Osteoblast (primary cell): ENCODE measurements around the gene PFKP. TPM values are rescaled to one million over a fixed set of nuclear protein-coding genes. Genes with fewer than 3 reads are reported as not detected.
A peak's percentile ranks its signal among the peaks of the same experiment; 100 is the strongest.

Source experiments
- DNase-seq: peaks from one replicate; pipeline ENCODE4 v3.0.0; 2011; ENCODE audit warnings: low spot score, mixed read lengths; ENCODE audit not compliant: insufficient read length; ENCODE audit errors: missing footprints
- H2AFZ ChIP-seq: 2 replicates; pipeline ENCODE4 v1.6.0; 2011; ENCODE audit warnings: mild to moderate bottlenecking, low read length
- H3K27ac ChIP-seq: 2 replicates; pipeline ENCODE4 v1.5.1; 2011; ENCODE audit warnings: mild to moderate bottlenecking, low read depth, low read length, moderate library complexity
- H3K27me3 ChIP-seq: 2 replicates; pipeline ENCODE4 v1.6.0; 2012; ENCODE audit warnings: mild to moderate bottlenecking, control low read depth, inconsistent platforms, low read length, moderate library complexity; ENCODE audit not compliant: insufficient read depth
- H3K36me3 ChIP-seq: 2 replicates; pipeline ENCODE4 v1.5.1; 2011; ENCODE audit warnings: mild to moderate bottlenecking, low read length, control low read depth, moderate library complexity; ENCODE audit not compliant: insufficient read depth
- H3K4me1 ChIP-seq: 2 replicates; pipeline ENCODE4 v1.5.1; 2011; ENCODE audit warnings: mild to moderate bottlenecking, low read length, control low read depth, moderate library complexity; ENCODE audit not compliant: insufficient read depth
- H3K4me2 ChIP-seq: 2 replicates; pipeline ENCODE4 v1.6.0; 2011; ENCODE audit warnings: mild to moderate bottlenecking, low read length; ENCODE audit not compliant: insufficient read depth
- H3K4me3 ChIP-seq: fragments of 200-600 bp; sonication (generic); 3 replicates; pipeline ENCODE4 v1.5.1; 2012; ENCODE audit warnings: mild to moderate bottlenecking, low read length, inconsistent platforms; ENCODE audit not compliant: insufficient read depth
- H3K79me2 ChIP-seq: 2 replicates; pipeline ENCODE4 v1.6.0; 2012; ENCODE audit warnings: mild to moderate bottlenecking, low read length, control low read depth, inconsistent platforms; ENCODE audit not compliant: insufficient read depth
- H3K9me3 ChIP-seq: 2 replicates; pipeline ENCODE4 v1.5.1; 2011; ENCODE audit warnings: low read depth, low read length, control low read depth
- H4K20me1 ChIP-seq: 2 replicates; pipeline ENCODE4 v1.6.0; 2012; ENCODE audit warnings: mild to moderate bottlenecking, low read length, control low read depth; ENCODE audit not compliant: insufficient read depth
- CTCF ChIP-seq: IDR thresholded peaks from 2 replicates; pipeline ENCODE4 v1.5.1; 2011; ENCODE audit warnings: mild to moderate bottlenecking, low read depth, low read length, moderate library complexity; ENCODE audit errors: extremely low read depth
- total RNA-seq: library from RNA; depleted of rRNA; stranded (reverse); fragments of >200 nt; gene quantifications from 2 replicates; pipeline ENCODE4 v1.2.3, GENCODE V29; 2012

Gene PFKP
- total RNA-seq, 1 donor = 80.0 TPM

DNA sequence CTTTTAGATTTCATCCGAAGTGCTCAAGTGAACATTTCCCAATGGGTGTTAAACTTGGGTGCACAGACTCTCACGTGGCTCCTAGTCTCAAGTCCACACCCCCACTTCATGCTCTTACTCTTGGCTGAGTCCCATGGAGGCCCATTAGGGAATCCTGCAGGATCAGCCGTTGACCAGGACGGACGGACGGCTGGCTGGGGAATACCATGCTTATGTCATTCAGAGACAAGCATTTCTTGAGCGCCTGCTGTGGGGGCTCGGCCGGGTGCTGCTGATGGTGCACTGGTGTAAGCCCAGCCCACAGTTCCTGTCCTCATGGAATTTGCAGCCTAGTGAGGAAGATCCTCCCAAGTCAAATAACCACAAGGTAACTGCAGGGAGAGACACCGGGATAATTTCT is 60.6 kb downstream of the PFKP start:
- Histone ChIP-seq H3K4me2 (no peak overlapping the region), H3K4me1 (no peaks in the 10 kb centered on the region), H3K27me3 (no peaks in the 10 kb centered on the region), H3K9me3 (no peaks in the 10 kb centered on the region), H4K20me1 (peaks cover 5% of the 10 kb centered on the region), H3K36me3 (peaks cover 63% of the 10 kb centered on the region), H2AFZ (no peak overlapping the region), H3K79me2 (peaks cover 8% of the 10 kb centered on the region), H3K27ac (no peak overlapping the region), H3K4me3 (no peak overlapping the region)
- peak; percentile 66 for DNase-seq
- no peak for TF ChIP-seq CTCF

GRCh38 chr10:3128379-3129130 is 61.2 kb downstream of the PFKP start:
- no peaks in the 10 kb centered on the region for H3K27me3 ChIP-seq
- no peaks in the 10 kb centered on the region for H3K9me3 ChIP-seq
- no peak overlapping the region for H3K4me2 ChIP-seq
- no peak overlapping the region for H3K27ac ChIP-seq
- H3K4me3 ChIP-seq = no peak overlapping the region
- no peaks in the 10 kb centered on the region for H3K4me1 ChIP-seq
- no peak overlapping the region for H2AFZ ChIP-seq
- H3K79me2 ChIP-seq = peaks cover 6% of the 10 kb centered on the region
- no peak for TF ChIP-seq CTCF
- H3K36me3 ChIP-seq = peaks cover 62% of the 10 kb centered on the region
- peak; percentile 78 for DNase-seq
- peaks cover 3% of the 10 kb centered on the region for H4K20me1 ChIP-seq

DNA sequence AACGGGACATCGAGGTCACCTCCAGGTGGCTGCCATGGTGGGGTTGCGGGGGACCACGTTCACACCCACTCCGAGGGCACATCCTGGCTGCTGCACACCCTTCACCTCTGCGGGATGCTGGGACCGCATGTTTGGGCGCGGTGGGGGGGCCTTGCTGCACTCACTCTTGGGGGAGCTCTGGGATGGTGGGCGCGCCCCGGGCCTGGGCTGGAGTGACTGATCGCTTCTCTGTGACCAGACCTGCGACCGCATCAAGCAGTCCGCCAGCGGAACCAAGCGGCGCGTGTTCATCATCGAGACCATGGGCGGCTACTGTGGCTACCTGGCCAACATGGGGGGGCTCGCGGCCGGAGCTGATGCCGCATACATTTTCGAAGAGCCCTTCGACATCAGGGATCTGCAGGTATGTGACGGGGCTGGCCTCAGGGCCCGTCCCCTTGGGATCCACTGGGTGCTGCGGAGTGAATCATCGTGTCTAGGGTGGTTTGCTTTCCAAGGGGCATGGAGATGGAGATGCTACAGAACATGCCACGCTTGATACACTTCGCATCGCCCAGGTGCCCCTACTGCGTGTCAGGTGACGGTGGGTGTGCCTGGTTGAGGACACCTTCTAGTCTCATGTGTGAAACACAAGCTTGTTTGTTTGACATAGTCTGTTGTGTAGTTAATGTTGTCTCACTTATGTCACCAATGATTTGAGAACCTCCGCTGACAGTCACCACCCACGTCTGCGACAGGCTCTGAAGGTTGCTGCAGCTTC is 62.4 kb downstream of the PFKP start:
- H3K4me2 ChIP-seq = no peak overlapping the region
- no peaks in the 10 kb centered on the region for H3K9me3 ChIP-seq
- peak; percentile 82 for DNase-seq
- peaks cover 6% of the 10 kb centered on the region for H3K79me2 ChIP-seq
- no peaks in the 10 kb centered on the region for H3K4me1 ChIP-seq
- no peak for TF ChIP-seq CTCF
- H3K36me3 ChIP-seq = peaks cover 64% of the 10 kb centered on the region
- no peak overlapping the region for H2AFZ ChIP-seq
- no peak overlapping the region for H3K27ac ChIP-seq
- peaks cover 3% of the 10 kb centered on the region for H4K20me1 ChIP-seq
- no peak overlapping the region for H3K4me3 ChIP-seq
- no peaks in the 10 kb centered on the region for H3K27me3 ChIP-seq

DNA sequence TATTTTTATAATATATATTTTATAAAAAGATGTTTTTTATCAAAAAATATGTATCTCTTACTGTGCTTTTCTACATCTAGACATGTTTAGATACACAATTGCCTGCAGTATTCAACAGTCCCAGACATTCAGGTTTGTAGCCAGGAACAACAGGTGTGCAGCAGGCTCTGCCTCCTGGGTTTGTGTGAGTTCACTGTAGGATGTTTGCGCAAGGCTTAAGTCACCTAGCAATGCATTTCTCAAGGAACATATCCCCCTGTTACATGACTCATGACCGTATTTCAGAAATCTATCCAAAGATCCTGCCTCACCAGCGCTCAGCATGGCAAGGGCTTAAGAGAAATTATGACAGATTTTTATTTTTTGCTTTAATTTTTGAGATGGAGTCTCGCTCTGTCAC is 63.8 kb downstream of the PFKP start:
- Histone ChIP-seq H3K27me3 (no peaks in the 10 kb centered on the region), H3K79me2 (peaks cover 4% of the 10 kb centered on the region), H3K4me1 (no peaks in the 10 kb centered on the region), H3K36me3 (peaks cover 66% of the 10 kb centered on the region), H3K4me2 (no peak overlapping the region), H4K20me1 (peaks cover 3% of the 10 kb centered on the region), H2AFZ (no peak overlapping the region), H3K9me3 (no peaks in the 10 kb centered on the region), H3K4me3 (no peak overlapping the region), H3K27ac (no peak overlapping the region)
- no peak for TF ChIP-seq CTCF
- peak; percentile 31 for DNase-seq
